GM23338 (cell line): ENCODE data around the gene RELL1. TPM values are rescaled to one million over a fixed set of nuclear protein-coding genes. Genes with fewer than 3 reads are reported as not detected.

Experiments used
- ATAC-seq: fragments of 200-7000 bp; cut with Tn5 transposase; 3 replicates; pipeline ENCODE4 v1.9.1; 2020
- DNase-seq: peaks from one replicate; pipeline ENCODE4 v3.0.0-alpha.2; 2015; ENCODE audit warnings: low spot score
- H2AFZ ChIP-seq: fragments of 200-600 bp; sonication (generic); 2 replicates; pipeline ENCODE4 v1.8.0; 2016; ENCODE audit warnings: antibody characterized with exemption, mild to moderate bottlenecking, moderate library complexity
- H3F3A ChIP-seq: fragments of 200-600 bp; sonication (generic); replicated peaks from 2 replicates; pipeline ENCODE4 v1.8.0; 2017; ENCODE audit warnings: antibody characterized with exemption, mixed run types, low read depth
- H3K27ac ChIP-seq: fragments of 200-600 bp; sonication (generic); 2 replicates; pipeline ENCODE4 v1.6.1; 2016; ENCODE audit warnings: low read depth
- H3K27me3 ChIP-seq: fragments of 200-600 bp; sonication (generic); 2 replicates; pipeline ENCODE4 v1.8.0; 2016; ENCODE audit warnings: mild to moderate bottlenecking, mixed run types, moderate library complexity; ENCODE audit not compliant: insufficient read depth
- H3K36me3 ChIP-seq: fragments of 200-600 bp; sonication (generic); 2 replicates; pipeline ENCODE4 v1.8.0; 2016; ENCODE audit warnings: mild to moderate bottlenecking; ENCODE audit not compliant: insufficient read depth
- H3K4me1 ChIP-seq: fragments of 200-600 bp; sonication (generic); 2 replicates; pipeline ENCODE4 v1.8.0; 2016; ENCODE audit warnings: mild to moderate bottlenecking, moderate library complexity; ENCODE audit not compliant: insufficient read depth
- H3K4me2 ChIP-seq: fragments of 200-600 bp; sonication (generic); 2 replicates; pipeline ENCODE4 v1.7.1; 2017; ENCODE audit warnings: mixed run types
- H3K4me3 ChIP-seq: fragments of 200-600 bp; sonication (generic); 2 replicates; pipeline ENCODE4 v1.6.1; 2016; ENCODE audit warnings: mixed run types
- H3K79me2 ChIP-seq: fragments of 200-600 bp; sonication (generic); replicated peaks from 2 replicates; pipeline ENCODE4 v1.8.0; 2017; ENCODE audit warnings: mild to moderate bottlenecking; ENCODE audit not compliant: insufficient read depth
- H3K9me2 ChIP-seq: fragments of 200-600 bp; sonication (generic); 2 replicates; pipeline ENCODE4 v1.8.0; 2017; ENCODE audit not compliant: insufficient read depth
- H4K20me1 ChIP-seq: fragments of 200-600 bp; sonication (generic); replicated peaks from 2 replicates; pipeline ENCODE4 v1.8.0; 2017; ENCODE audit warnings: mild to moderate bottlenecking; ENCODE audit not compliant: insufficient read depth
- H3K27ac Mint-ChIP-seq: 2 replicates; pipeline ENCODE4 v1.8.0; 2020; ENCODE audit warnings: inconsistent platforms, mild to moderate bottlenecking, moderate library complexity, mixed read lengths
- H3K27me3 Mint-ChIP-seq: 3 replicates; pipeline ENCODE4 v1.8.0; 2022; ENCODE audit warnings: low read depth, mild to moderate bottlenecking, moderate library complexity, mixed read lengths, inconsistent platforms; ENCODE audit not compliant: insufficient read depth, poor library complexity
- H3K36me3 Mint-ChIP-seq: 3 replicates; pipeline ENCODE4 v1.8.0; 2021; ENCODE audit warnings: low read depth, mild to moderate bottlenecking, inconsistent platforms, moderate library complexity, mixed read lengths
- H3K4me1 Mint-ChIP-seq: 3 replicates; pipeline ENCODE4 v1.8.0; 2020; ENCODE audit warnings: mild to moderate bottlenecking, inconsistent platforms, mixed read lengths
- H3K4me3 Mint-ChIP-seq: 3 replicates; pipeline ENCODE4 v1.8.0; 2021; ENCODE audit warnings: moderate library complexity, mild to moderate bottlenecking, inconsistent platforms, mixed read lengths
- H3K9me3 Mint-ChIP-seq: 3 replicates; pipeline ENCODE4 v1.8.0; 2020; ENCODE audit warnings: moderate library complexity, mild to moderate bottlenecking, inconsistent platforms, mixed read lengths
- CREB1 ChIP-seq: fragments of 250-450 bp; sonication (Bioruptor Pico); IDR thresholded peaks from 2 replicates; pipeline ENCODE4 v1.5.0; 2020; ENCODE audit warnings: low read depth, mild to moderate bottlenecking, moderate library complexity
- EZH2 ChIP-seq: fragments of 200-600 bp; sonication (generic); IDR thresholded peaks from one replicate; pipeline ENCODE4 v1.8.0; 2017; ENCODE audit warnings: antibody characterized with exemption, mild to moderate bottlenecking, low read depth; ENCODE audit not compliant: unreplicated experiment
- EZH2phosphoT487 ChIP-seq: fragments of 200-600 bp; sonication (generic); IDR thresholded peaks from one replicate; pipeline ENCODE4 v1.8.1; 2018; ENCODE audit warnings: antibody characterized with exemption; ENCODE audit not compliant: unreplicated experiment
- JUNB ChIP-seq: IDR thresholded peaks from one replicate; pipeline ENCODE4 v1.6.1; 2016; ENCODE audit warnings: antibody characterized with exemption; ENCODE audit not compliant: unreplicated experiment
- NANOG ChIP-seq: IDR thresholded peaks from 2 replicates; pipeline ENCODE4 v1.6.1; 2016; ENCODE audit warnings: antibody characterized with exemption, borderline replicate concordance
- POLR2AphosphoS5 ChIP-seq: IDR thresholded peaks from 2 replicates; pipeline ENCODE4 v1.6.1; 2016; ENCODE audit warnings: antibody characterized with exemption, low read depth
- STAT1 ChIP-seq: IDR thresholded peaks from one replicate; pipeline ENCODE4 v1.6.1; 2016; ENCODE audit warnings: antibody characterized with exemption; ENCODE audit not compliant: unreplicated experiment
- ZNF114 ChIP-seq: fragments of 250-450 bp; sonication (Bioruptor Pico); IDR thresholded peaks from 2 replicates; pipeline ENCODE4 v1.5.0; 2020; ENCODE audit warnings: mild to moderate bottlenecking, moderate library complexity
- ZNF331 ChIP-seq: fragments of 250-450 bp; sonication (Bioruptor Pico); IDR thresholded peaks from 2 replicates; pipeline ENCODE4 v1.5.0; 2020; ENCODE audit warnings: low read depth, mild to moderate bottlenecking, moderate library complexity
- polyA plus RNA-seq: library from polyadenylated mRNA; unstranded; fragments of >200 nt; fragmentation: Nextera tagmentation; extraction: Ambion mirVana; gene quantifications from 2 replicates; pipeline ENCODE4 v1.2.1, GENCODE V29; 2016
- total RNA-seq: library from RNA; depleted of rRNA; stranded (reverse); fragments of >200 nt; shearing (Covaris generic); gene quantifications from 2 replicates; pipeline ENCODE4 v1.2.3, GENCODE V29; 2014
- TF ChIP-seq, protein P1 (sequence below): IDR thresholded peaks from one replicate; pipeline ENCODE4 v1.6.1; 2018; ENCODE audit warnings: antibody characterized with exemption; ENCODE audit not compliant: unreplicated experiment
- TF ChIP-seq, protein P2 (sequence below): fragments of 250-450 bp; sonication (Bioruptor Pico); IDR thresholded peaks from 2 replicates; pipeline ENCODE4 v1.5.0; 2020; ENCODE audit warnings: mild to moderate bottlenecking, moderate library complexity
- TF ChIP-seq, protein P3 (sequence below): IDR thresholded peaks from 2 replicates; pipeline ENCODE4 v1.6.1; 2016; ENCODE audit warnings: antibody characterized with exemption

The RELL1 gene
- total and polyA plus RNA-seq, 2 experiments from 2014 or later, result 2.8 to 28.5 TPM

DNA sequence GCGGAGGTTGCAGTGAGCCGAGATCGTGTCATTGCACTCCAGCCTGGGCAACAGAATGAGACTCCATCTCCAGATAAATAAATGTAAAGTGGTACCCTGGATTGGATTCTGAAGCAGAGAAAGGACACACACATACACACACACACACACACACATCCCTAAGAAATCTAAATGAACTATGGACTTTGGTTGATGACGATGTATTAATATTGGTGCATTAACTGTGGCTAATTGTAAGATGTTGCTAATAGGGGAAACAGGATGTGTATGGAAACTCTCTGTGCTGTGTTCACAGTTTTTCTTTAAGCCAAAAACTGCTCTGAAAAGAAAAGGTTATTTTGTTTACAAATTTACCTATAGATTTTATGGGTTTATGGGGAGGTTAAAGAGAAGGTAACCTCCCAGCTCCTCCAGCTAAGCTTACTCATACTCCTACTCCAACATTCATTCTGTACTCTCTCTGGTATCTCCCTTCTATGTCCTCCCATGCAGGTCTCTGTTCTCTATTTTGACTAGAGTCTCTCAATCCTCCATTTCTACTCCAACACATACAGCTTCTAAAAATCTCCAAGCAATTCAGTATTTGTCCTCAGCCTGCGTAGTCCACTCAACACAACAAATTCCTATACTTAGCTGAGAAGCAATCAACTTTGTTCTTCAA lies 46.5 kb upstream of the RELL1 start (continued):
- TF ChIP-seq EZH2phosphoT487 (no peak), POLR2AphosphoS5 (no peak), STAT1 (no peak), EZH2 (no peak)

DNA sequence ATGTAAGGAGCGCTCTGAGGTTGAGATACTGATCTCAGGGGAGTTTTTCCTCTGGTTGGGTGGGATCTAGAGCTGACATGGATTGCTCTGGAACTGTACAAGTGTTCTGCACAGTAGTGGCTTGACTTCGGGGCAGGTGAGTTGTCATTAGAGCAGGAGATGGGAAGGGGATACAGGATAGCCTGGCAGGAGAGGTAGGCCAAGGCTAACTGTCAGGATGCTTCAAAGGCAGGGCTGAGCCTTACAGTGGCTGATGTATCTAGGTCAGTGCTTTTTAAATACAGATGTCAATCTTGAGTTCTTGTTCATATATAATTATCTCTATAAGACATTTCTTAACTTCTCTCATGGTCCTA lies 43.5 kb upstream of the RELL1 start:
- Mint-ChIP-seq H3K36me3 (peaks cover 12% of the 10 kb centered on the region; the same call in 2 of the 3 replicates), H3K27me3 (peaks cover 2% of the 10 kb centered on the region), H3K9me3 (peaks cover 4% of the 10 kb centered on the region; the same call in 2 of the 3 replicates), H3K4me1 (peaks cover 19% of the 10 kb centered on the region), H3K27ac (peak overlapping the region; percentile 23; the same call in 1 of the 2 replicates), H3K4me3 (no peak overlapping the region)
- Histone ChIP-seq H3K4me2 (peak overlapping the region; percentile 53; the same call in 1 of the 2 replicates), H3K4me3 (no peak overlapping the region), H3K27me3 (no peaks in the 10 kb centered on the region), H3K9me2 (peaks cover 10% of the 10 kb centered on the region; the same call in 1 of the 2 replicates), H3K27ac (no peak overlapping the region), H4K20me1 (no peaks in the 10 kb centered on the region), H3K4me1 (peaks cover 16% of the 10 kb centered on the region), H2AFZ (peak overlapping the region; percentile 96), H3K36me3 (no peaks in the 10 kb centered on the region), H3K79me2 (no peaks in the 10 kb centered on the region), H3F3A (no peaks in the 10 kb centered on the region)
- DNase-seq (no peak), ATAC-seq (peak; percentile 56)
- TF ChIP-seq NANOG (no peak), CREB1 (no peak), EZH2phosphoT487 (no peak), JUNB (no peak), EZH2 (no peak), ZNF114 (no peak), POLR2AphosphoS5 (no peak), STAT1 (no peak), ZNF331 (CRISPR knock-in tag) (no peak)
- TF ChIP-seq, protein P1, sequence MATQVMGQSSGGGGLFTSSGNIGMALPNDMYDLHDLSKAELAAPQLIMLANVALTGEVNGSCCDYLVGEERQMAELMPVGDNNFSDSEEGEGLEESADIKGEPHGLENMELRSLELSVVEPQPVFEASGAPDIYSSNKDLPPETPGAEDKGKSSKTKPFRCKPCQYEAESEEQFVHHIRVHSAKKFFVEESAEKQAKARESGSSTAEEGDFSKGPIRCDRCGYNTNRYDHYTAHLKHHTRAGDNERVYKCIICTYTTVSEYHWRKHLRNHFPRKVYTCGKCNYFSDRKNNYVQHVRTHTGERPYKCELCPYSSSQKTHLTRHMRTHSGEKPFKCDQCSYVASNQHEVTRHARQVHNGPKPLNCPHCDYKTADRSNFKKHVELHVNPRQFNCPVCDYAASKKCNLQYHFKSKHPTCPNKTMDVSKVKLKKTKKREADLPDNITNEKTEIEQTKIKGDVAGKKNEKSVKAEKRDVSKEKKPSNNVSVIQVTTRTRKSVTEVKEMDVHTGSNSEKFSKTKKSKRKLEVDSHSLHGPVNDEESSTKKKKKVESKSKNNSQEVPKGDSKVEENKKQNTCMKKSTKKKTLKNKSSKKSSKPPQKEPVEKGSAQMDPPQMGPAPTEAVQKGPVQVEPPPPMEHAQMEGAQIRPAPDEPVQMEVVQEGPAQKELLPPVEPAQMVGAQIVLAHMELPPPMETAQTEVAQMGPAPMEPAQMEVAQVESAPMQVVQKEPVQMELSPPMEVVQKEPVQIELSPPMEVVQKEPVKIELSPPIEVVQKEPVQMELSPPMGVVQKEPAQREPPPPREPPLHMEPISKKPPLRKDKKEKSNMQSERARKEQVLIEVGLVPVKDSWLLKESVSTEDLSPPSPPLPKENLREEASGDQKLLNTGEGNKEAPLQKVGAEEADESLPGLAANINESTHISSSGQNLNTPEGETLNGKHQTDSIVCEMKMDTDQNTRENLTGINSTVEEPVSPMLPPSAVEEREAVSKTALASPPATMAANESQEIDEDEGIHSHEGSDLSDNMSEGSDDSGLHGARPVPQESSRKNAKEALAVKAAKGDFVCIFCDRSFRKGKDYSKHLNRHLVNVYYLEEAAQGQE, result no peak
- TF ChIP-seq, protein P2, sequence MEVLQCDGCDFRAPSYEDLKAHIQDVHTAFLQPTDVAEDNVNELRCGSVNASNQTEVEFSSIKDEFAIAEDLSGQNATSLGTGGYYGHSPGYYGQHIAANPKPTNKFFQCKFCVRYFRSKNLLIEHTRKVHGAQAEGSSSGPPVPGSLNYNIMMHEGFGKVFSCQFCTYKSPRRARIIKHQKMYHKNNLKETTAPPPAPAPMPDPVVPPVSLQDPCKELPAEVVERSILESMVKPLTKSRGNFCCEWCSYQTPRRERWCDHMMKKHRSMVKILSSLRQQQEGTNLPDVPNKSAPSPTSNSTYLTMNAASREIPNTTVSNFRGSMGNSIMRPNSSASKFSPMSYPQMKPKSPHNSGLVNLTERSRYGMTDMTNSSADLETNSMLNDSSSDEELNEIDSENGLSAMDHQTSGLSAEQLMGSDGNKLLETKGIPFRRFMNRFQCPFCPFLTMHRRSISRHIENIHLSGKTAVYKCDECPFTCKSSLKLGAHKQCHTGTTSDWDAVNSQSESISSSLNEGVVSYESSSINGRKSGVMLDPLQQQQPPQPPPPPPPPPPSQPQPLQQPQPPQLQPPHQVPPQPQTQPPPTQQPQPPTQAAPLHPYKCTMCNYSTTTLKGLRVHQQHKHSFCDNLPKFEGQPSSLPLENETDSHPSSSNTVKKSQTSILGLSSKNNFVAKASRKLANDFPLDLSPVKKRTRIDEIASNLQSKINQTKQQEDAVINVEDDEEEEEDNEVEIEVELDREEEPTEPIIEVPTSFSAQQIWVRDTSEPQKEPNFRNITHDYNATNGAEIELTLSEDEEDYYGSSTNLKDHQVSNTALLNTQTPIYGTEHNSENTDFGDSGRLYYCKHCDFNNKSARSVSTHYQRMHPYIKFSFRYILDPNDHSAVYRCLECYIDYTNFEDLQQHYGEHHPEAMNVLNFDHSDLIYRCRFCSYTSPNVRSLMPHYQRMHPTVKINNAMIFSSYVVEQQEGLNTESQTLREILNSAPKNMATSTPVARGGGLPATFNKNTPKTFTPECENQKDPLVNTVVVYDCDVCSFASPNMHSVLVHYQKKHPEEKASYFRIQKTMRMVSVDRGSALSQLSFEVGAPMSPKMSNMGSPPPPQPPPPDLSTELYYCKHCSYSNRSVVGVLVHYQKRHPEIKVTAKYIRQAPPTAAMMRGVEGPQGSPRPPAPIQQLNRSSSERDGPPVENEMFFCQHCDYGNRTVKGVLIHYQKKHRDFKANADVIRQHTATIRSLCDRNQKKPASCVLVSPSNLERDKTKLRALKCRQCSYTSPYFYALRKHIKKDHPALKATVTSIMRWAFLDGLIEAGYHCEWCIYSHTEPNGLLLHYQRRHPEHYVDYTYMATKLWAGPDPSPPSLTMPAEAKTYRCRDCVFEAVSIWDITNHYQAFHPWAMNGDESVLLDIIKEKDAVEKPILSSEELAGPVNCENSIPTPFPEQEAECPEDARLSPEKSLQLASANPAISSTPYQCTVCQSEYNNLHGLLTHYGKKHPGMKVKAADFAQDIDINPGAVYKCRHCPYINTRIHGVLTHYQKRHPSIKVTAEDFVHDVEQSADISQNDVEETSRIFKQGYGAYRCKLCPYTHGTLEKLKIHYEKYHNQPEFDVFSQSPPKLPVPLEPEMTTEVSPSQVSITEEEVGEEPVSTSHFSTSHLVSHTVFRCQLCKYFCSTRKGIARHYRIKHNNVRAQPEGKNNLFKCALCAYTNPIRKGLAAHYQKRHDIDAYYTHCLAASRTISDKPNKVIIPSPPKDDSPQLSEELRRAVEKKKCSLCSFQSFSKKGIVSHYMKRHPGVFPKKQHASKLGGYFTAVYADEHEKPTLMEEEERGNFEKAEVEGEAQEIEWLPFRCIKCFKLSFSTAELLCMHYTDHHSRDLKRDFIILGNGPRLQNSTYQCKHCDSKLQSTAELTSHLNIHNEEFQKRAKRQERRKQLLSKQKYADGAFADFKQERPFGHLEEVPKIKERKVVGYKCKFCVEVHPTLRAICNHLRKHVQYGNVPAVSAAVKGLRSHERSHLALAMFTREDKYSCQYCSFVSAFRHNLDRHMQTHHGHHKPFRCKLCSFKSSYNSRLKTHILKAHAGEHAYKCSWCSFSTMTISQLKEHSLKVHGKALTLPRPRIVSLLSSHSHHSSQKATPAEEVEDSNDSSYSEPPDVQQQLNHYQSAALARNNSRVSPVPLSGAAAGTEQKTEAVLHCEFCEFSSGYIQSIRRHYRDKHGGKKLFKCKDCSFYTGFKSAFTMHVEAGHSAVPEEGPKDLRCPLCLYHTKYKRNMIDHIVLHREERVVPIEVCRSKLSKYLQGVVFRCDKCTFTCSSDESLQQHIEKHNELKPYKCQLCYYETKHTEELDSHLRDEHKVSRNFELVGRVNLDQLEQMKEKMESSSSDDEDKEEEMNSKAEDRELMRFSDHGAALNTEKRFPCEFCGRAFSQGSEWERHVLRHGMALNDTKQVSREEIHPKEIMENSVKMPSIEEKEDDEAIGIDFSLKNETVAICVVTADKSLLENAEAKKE (CRISPR knock-in tag), result no peak
- TF ChIP-seq, protein P3, sequence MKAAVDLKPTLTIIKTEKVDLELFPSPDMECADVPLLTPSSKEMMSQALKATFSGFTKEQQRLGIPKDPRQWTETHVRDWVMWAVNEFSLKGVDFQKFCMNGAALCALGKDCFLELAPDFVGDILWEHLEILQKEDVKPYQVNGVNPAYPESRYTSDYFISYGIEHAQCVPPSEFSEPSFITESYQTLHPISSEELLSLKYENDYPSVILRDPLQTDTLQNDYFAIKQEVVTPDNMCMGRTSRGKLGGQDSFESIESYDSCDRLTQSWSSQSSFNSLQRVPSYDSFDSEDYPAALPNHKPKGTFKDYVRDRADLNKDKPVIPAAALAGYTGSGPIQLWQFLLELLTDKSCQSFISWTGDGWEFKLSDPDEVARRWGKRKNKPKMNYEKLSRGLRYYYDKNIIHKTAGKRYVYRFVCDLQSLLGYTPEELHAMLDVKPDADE, result no peak
